HG02798 (cell line): ENCODE data around the gene LPIN1.
"Not testable (repeated sequence)": the region's sequence is repeated elsewhere in the genome, so short reads cannot be mapped to it uniquely, and the experiment has no call there.

ENCODE experiments used
- ATAC-seq: cut with Tn5 transposase; IDR thresholded peaks from one replicate; pipeline ENCODE4 v1.9.1; 2021; ENCODE audit warnings: mild to moderate bottlenecking; ENCODE audit not compliant: unreplicated experiment, poor library complexity

LPIN1 gene

DNA sequence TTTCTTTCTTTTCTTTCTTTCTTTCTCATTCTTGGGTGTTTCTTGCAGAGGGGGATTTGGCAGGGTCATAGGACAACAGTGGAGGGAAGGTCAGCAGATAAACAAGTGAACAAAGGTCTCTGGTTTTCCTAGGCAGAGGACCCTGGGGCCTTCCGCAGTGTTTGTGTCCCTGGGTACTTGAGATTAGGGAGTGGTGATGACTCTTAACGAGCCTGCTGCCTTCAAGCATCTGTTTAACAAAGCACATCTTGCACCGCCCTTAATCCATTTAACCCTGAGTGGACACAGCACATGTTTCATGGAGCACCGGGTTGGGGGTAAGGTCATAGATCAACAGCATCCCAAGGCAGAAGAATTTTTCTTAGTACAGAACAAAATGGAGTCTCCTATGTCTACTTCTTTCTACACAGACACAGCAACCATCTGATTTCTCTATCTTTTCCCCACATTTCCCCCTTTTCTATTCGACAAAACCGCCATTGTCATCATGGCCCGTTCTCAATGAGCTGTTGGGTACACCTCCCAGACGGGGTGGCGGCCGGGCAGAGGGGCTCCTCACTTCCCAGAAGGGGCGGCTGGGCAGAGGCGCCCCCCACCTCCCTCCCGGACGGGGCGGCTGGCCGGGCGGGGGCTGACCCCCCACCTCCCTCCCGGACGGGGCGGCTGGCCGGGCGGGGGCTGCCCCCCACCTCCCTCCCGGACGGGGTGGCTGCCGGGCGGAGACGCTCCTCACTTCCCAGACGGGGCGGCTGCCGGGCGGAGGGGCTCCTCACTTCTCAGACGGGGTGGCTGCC lies 12.9 kb downstream of the LPIN1 start:
- ATAC-seq: not testable (repeated sequence)

DNA sequence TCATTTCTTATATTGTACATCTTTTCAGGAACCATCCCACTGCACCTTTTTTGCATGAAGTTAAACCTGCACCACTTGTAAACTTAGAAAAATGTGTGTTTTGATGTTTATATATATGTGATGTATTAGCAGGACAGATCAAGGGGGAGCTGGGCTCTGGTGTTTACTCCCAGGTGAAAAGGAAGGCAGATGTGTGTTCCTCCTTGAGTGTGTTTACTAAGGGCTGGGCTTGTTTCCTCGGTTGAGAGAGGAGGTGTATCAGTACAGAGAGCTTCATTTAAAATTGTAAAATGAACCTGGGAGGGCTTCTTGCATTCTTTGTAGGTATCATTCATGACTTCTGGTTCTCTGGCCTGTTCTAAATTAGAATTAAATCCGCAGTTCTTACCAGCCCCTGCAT lies 14.8 kb downstream of the LPIN1 start:
- no peak for ATAC-seq

GRCh38 chr2:11762031-11762430 lies 15.6 kb downstream of the LPIN1 start:
- no peak for ATAC-seq

GRCh38 chr2:11762799-11763461 lies 16.5 kb downstream of the LPIN1 start:
- ATAC-seq: no peak

- ATAC-seq: no peak
These were observed 17.9 kb downstream of the LPIN1 start for GRCh38 chr2:11764359-11764758.

DNA sequence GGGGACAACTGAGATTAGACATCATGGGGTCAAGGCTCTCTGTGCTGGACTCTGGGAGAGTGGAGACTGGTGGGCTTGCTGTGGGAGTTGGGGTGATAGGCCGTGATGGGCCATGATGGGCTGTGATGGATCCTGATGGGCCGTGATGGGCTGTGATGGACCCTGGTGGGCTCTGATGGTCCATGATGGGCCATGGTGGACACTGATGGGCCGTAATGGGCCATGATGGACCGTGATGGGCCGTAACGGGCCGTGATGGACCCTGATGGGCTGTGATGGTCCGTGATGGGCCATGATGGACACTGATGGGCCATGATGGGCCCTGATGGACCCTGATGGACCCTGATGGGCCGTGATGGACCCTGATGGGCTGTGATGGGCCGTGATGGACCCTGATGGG lies 18.5 kb downstream of the LPIN1 start:
- no peak for ATAC-seq

GRCh38 chr2:11765501-11765900 lies 19.1 kb downstream of the LPIN1 start:
- ATAC-seq: no peak

GRCh38 chr2:11766016-11766415 lies 19.6 kb downstream of the LPIN1 start:
- no peak for ATAC-seq

- ATAC-seq: no peak
These were observed 21.3 kb downstream of the LPIN1 start for GRCh38 chr2:11767779-11768178.

DNA sequence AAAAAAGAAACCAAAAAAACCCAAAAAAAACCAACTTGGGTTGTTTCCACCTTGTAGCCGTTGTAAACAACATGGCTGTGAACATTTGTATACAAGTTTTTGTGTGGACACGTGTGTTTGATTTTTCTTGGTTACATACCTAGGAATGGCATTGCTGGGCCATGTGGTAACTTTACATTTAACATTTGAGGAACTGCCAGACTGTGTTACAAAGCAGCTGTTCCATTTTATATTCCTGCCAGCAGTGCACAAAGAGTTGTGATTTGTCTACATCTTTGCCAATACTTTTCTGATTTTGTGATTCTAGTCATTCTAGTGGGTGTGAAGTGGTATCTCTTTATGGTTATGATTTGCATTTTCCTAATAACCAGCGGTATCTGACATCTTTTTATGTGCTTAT lies 22.5 kb downstream of the LPIN1 start:
- no peak for ATAC-seq

GRCh38 chr2:11769516-11769915 lies 23.1 kb downstream of the LPIN1 start:
- no peak for ATAC-seq

DNA sequence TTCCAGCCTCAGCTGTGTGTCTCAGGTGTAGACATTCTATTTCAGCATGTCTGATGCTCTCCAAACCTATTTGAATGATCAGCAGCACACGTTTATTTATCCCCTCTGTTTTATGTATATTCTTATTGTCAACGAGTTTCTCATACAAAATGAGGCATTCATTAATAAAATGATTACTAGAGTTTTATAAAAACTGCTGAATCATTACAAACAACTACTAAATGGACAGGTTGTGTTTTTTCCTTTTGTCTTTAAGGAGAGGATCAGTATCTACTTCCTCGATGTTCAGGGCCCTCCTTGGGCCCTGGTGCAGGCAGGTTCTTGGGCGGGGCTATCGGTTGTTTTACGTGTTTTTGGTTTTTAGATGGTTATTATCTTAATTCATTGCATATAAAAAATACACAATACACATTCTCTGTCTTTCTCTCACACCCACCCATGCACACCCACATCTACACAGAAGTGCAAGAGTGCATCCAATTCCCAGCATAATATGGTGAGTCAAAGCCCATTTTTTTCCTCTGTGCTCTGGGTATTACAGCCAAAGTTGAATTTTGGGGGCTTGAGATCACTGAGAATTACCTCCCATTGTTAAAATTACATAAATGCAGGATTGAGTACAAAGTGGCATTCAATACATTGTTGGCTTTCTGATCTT lies 24.2 kb downstream of the LPIN1 start:
- ATAC-seq: no peak

GRCh38 chr2:11771971-11772615 lies 25.7 kb downstream of the LPIN1 start:
- ATAC-seq: no peak

DNA sequence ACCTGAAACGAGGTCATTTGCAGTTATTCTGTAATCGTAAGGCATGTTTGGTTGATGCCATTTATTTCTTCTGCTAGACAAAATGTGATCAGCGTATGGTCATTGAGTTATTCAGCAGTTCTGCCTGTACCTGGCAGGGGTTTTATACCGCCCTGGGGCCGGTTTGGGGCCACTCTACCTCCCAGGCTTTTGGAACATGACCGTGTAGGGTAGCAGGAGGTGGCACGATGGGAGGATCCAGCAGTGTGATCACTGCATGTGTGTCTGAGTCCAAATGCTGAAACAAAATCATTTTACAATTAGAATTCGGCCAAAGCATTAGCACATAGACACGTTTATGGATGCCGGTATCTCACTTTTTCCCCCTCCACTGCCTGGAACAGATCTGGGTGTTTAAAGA lies 26.7 kb downstream of the LPIN1 start:
- no peak for ATAC-seq

DNA sequence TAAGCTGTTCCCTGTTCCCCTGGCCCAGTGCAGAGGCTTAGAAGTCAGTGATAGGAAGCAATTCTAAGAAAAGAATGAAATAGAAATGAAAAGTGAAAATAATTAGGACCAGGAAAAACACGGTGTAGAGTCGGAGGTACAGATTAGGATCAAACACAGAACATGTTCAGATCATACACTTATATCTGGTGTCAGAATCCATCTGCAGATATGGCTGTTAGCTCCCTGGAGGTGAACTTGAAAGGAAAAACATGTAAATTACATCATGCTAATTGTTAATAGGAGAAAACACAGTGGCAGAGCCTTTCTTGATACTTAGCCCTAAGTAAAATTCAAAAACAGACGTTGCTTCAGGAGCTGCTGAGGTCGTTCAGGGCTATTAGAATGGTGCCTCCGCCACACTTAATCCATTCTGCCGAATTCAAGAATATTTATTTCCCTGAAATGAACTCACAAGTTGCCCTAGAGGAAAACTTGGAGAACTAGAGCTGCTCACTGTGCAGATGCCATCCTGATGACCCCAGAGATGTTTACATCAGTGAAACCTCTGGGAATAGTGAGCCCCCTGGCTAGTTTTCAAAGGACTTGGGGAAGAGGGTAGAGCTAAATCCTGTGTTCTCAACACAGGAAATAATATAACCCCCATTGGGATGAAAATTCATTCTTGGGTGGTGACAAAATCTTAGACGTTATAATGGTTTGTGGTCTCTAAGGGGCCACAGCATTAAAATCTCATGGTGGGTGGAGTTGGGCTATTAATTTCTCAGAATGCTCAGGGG lies 27.5 kb downstream of the LPIN1 start:
- ATAC-seq: no peak

GRCh38 chr2:11774600-11774999 lies 28.2 kb downstream of the LPIN1 start:
- no peak for ATAC-seq

DNA sequence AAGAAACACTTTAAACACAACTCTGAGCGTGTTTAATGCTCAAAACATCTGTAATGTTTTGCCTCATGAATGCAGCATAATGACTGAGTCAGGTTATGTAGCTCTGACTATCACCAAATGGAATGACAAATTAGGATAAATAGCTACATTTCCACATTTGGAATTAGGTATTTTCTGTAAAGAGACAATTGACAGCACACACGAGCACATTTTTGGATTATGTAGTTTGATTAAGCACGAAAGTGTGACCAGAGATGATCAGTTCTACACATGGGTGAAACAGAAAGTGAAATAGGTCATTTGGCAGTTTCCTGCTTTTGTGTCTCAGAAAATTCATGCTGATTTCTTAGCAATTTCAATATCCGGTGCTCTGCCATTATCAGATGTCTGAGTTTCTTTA lies 29.0 kb downstream of the LPIN1 start:
- ATAC-seq: peak; percentile 80

DNA sequence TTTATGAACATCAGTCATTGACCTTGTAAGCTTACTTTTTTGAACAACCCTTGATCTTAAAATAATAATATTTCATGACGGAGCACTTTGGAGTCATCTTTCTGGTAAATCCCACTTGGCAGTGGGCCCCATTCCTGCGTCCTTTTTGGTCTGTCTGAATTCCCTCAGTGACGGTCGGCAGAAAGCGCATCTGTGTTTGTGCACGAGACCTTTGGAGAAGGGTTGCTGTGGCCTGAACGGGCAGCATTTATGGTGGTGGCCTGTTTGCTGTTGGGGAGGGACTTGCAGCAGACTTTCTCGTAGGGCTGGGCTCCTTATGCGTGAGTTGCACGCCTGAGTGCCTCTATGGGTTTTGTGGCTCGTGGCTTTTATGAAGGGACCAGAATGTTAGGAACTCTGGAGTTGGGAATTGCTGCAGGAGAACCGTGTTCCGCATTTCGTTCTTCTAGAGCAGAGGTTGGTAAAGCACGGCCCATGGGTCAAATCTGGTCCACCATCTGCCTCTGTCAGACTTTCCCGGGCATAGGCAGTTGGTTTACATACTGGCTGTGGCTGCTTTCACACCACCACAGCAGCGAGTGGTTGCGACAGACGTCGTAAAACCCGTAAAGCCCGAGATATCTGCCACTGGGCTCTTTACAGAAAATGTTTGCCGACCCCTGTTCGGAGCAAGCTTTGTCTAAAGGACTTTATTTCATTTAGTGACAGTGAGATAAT lies 30.8 kb downstream of the LPIN1 start:
- ATAC-seq: no peak

DNA sequence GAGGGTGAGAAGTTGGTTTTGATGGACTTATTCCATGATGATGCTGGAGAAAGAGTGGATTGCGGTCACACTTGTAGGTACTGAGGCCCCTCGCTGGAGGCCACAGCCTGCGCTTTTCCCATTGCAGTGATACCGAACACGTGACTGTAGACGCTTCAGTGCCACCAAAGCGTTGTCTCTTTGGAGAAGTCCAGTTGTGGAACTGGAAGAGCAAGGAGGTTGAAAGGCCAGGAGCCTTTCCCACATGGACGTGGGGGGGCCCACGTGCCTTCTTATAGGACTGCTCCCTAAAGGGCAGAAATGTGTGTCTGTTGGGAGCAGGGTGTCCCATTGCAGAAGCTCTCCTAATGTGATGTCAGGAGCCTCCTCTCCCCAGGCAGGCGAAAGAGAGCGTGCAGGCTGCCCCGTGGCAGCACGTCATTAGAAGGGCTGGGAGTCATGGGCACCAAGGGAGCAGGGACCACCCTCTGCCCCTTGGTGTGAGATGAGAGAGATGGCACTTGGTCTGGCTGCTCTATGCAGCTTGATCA lies 31.5 kb downstream of the LPIN1 start:
- no peak for ATAC-seq
